HL-60 (cell line): ENCODE data around the gene SMC3.

Experiments
- CTCF ChIP-seq: IDR thresholded peaks from one replicate; pipeline ENCODE4 v1.5.1; 2011; ENCODE audit warnings: low read length, control low read depth, inconsistent platforms; ENCODE audit not compliant: insufficient read depth
- POLR2AphosphoS5 ChIP-seq: IDR thresholded peaks from 2 replicates; pipeline ENCODE4 v1.6.1; 2012; ENCODE audit warnings: low read depth
- SPI1 ChIP-seq: IDR thresholded peaks from 2 replicates; pipeline ENCODE4 v1.6.1; 2012; ENCODE audit warnings: low read depth, mild to moderate bottlenecking, borderline replicate concordance

GRCh38 chr10:110524179-110524858 is 43.2 kb upstream of the SMC3 start:
- TF ChIP-seq CTCF (no peak), POLR2AphosphoS5 (no peak), SPI1 (no peak)
